PC-9 (cell line): ENCODE data around the gene NEU1. TPM values are rescaled to one million over a fixed set of nuclear protein-coding genes. Genes with fewer than 3 reads are reported as not detected.
A peak's percentile ranks its signal among the peaks of the same experiment; 100 is the strongest.
"Not testable (repeated sequence)": the region's sequence is repeated elsewhere in the genome, so short reads cannot be mapped to it uniquely, and the experiment has no call there.

ENCODE experiments used
- BruUV-seq: library from RNA; stranded (reverse); fragments of 400-500 nt; replicated peaks from 2 replicates; lab custom pipeline; 2021; lab: Mats Ljungman, UMichigan
- CTCF ChIA-PET: fragments of 300-600 bp; sonication (Branson Sonifier 250); formaldehyde crosslinking; loops from one replicate; lab custom pipeline; 2022; ENCODE audit warnings: antibody characterized with exemption; lab: Charles Lee
- POLR2A ChIA-PET: fragments of 300-600 bp; sonication (Branson Sonifier 250); formaldehyde crosslinking; loops from one replicate; lab custom pipeline; 2022; ENCODE audit warnings: antibody characterized with exemption; ENCODE audit not compliant: unreplicated experiment; lab: Charles Lee
- DNase-seq, 2 experiments: peaks; one replicate each; pipeline versions ENCODE4 v3.0.0 to v3.0.0-alpha.2; 2015 to 2022; ENCODE audit warnings: mixed read lengths in 1 of 2
- H2AFZ ChIP-seq: fragments of 200-600 bp; sonication (generic); 2 replicates; pipeline ENCODE4 v1.8.1; 2017; ENCODE audit warnings: antibody characterized with exemption
- H3F3A ChIP-seq: fragments of 200-600 bp; sonication (generic); 2 replicates; pipeline ENCODE4 v1.8.1; 2017; ENCODE audit warnings: antibody characterized with exemption, mild to moderate bottlenecking, low read depth; ENCODE audit not compliant: insufficient read depth
- H3K27ac ChIP-seq: fragments of 200-600 bp; sonication (generic); 2 replicates; pipeline ENCODE4 v1.6.1; 2016; ENCODE audit warnings: mixed run types
- H3K27me3 ChIP-seq: fragments of 200-600 bp; sonication (generic); 2 replicates; pipeline ENCODE4 v1.6.1; 2016; ENCODE audit warnings: low read depth, mixed run types; ENCODE audit not compliant: insufficient read depth
- H3K36me3 ChIP-seq: fragments of 200-600 bp; sonication (generic); 2 replicates; pipeline ENCODE4 v1.6.1; 2016; ENCODE audit warnings: low read depth, mixed run types
- H3K4me1 ChIP-seq: fragments of 200-600 bp; sonication (generic); replicated peaks from 2 replicates; pipeline ENCODE4 v1.6.1; 2016; ENCODE audit warnings: mixed run types; ENCODE audit not compliant: insufficient read depth
- H3K4me2 ChIP-seq: fragments of 200-600 bp; sonication (generic); 2 replicates; pipeline ENCODE4 v1.6.1; 2017; ENCODE audit warnings: mixed run types
- H3K4me3 ChIP-seq: fragments of 200-600 bp; sonication (generic); 2 replicates; pipeline ENCODE4 v1.6.1; 2016; ENCODE audit warnings: mixed run types
- H3K79me2 ChIP-seq: fragments of 200-600 bp; sonication (generic); 2 replicates; pipeline ENCODE4 v1.6.1; 2017; ENCODE audit warnings: low read depth, mixed run types
- H3K9me2 ChIP-seq: fragments of 200-600 bp; sonication (generic); 2 replicates; pipeline ENCODE4 v1.8.1; 2017; ENCODE audit warnings: mild to moderate bottlenecking; ENCODE audit not compliant: insufficient read depth
- H3K9me3 ChIP-seq: fragments of 200-600 bp; sonication (generic); 2 replicates; pipeline ENCODE4 v1.8.1; 2016; ENCODE audit warnings: low read depth; ENCODE audit not compliant: insufficient read depth
- H4K20me1 ChIP-seq: fragments of 200-600 bp; sonication (generic); 2 replicates; pipeline ENCODE4 v1.8.1; 2017; ENCODE audit not compliant: insufficient read depth
- CTCF ChIP-seq: fragments of 200-600 bp; sonication (generic); conservative IDR thresholded peaks from 2 replicates; pipeline ENCODE4 v1.6.1; 2017; ENCODE audit warnings: mixed run types, antibody characterized with exemption, mild to moderate bottlenecking, moderate library complexity
- EZH2 ChIP-seq: fragments of 200-600 bp; sonication (generic); IDR thresholded peaks from 2 replicates; pipeline ENCODE4 v1.8.0; 2017; ENCODE audit warnings: antibody characterized with exemption, low read depth
- intact Hi-C: fragments of 100-400 bp; cut with micrococcal nuclease; formaldehyde crosslinking; loops from one replicate; pipeline ENCODE4 v1.10.0; 2022; ENCODE audit not compliant: unreplicated experiment
- total RNA-seq: library from RNA; stranded (reverse); gene quantifications from 2 replicates; pipeline ENCODE4 v1.2.3, GENCODE V29; 2021

The NEU1 gene
- total RNA-seq, 1 experiment from 2014 or later = 23.4 TPM

GRCh38 chr6:31842053-31842452 lies 20.6 kb downstream of the NEU1 start:
- Histone ChIP-seq H3K79me2 (peaks cover 22% of the 10 kb centered on the region), H3K27me3 (no peaks in the 10 kb centered on the region), H3K9me2 (no peaks in the 10 kb centered on the region), H3K4me3 (no peak overlapping the region), H3K27ac (no peak overlapping the region), H2AFZ (no peak overlapping the region), H3K4me2 (no peak overlapping the region), H3K9me3 (no peaks in the 10 kb centered on the region), H4K20me1 (peaks cover 37% of the 10 kb centered on the region), H3F3A (peaks cover 62% of the 10 kb centered on the region), H3K36me3 (peaks cover 35% of the 10 kb centered on the region), H3K4me1 (peaks cover 14% of the 10 kb centered on the region)
- ChIA-PET POLR2A (no interaction called here), CTCF (no interaction called here)
- no TSS peak for BruUV-seq
- no peak for DNase-seq
- intact Hi-C loops = no loop called here
- TF ChIP-seq CTCF = no peak
- TF ChIP-seq EZH2 = no peak

GRCh38 chr6:31839779-31840126 lies 22.9 kb downstream of the NEU1 start:
- H2AFZ ChIP-seq, H3K4me2 ChIP-seq, BruUV-seq, CTCF ChIA-PET, intact Hi-C loops, H3K9me2 ChIP-seq, H3K4me3 ChIP-seq, H3K27ac ChIP-seq, DNase-seq, H3K27me3 ChIP-seq, H3K9me3 ChIP-seq: not testable (repeated sequence)
- Histone ChIP-seq H3K79me2 (peaks cover 45% of the 10 kb centered on the region), H3F3A (peaks cover 80% of the 10 kb centered on the region), H3K36me3 (peaks cover 44% of the 10 kb centered on the region), H4K20me1 (peaks cover 41% of the 10 kb centered on the region), H3K4me1 (peaks cover 19% of the 10 kb centered on the region)
- POLR2A ChIA-PET = interaction anchor here (0.6 to 0.7 kb wide), 3 partner anchors 12 to 67 kb away, joined by 3 to 10 read pairs (median 5); partner anchors contain the start of genes HSPA1A and HSPA1B

GRCh38 chr6:31838968-31839367 lies 23.7 kb downstream of the NEU1 start:
- Histone ChIP-seq H3K36me3 (peaks cover 44% of the 10 kb centered on the region), H3K79me2 (peaks cover 49% of the 10 kb centered on the region), H4K20me1 (peaks cover 41% of the 10 kb centered on the region), H3K9me3 (no peaks in the 10 kb centered on the region), H3K4me1 (peaks cover 22% of the 10 kb centered on the region), H2AFZ (no peak overlapping the region), H3F3A (peaks cover 84% of the 10 kb centered on the region), H3K4me3 (no peak overlapping the region), H3K27ac (no peak overlapping the region), H3K27me3 (no peaks in the 10 kb centered on the region), H3K4me2 (peak overlapping the region; percentile 98), H3K9me2 (no peaks in the 10 kb centered on the region)
- intact Hi-C loops = no loop called here
- BruUV-seq = no TSS peak
- CTCF ChIA-PET = interaction anchor here (0.6 kb wide), 1 partner anchor 101 kb away, joined by 5 read pairs; no protein-coding TSS in a partner anchor
- DNase-seq = no peak
- POLR2A ChIA-PET = no interaction called here
- TF ChIP-seq CTCF = no peak
- TF ChIP-seq EZH2 = no peak

GRCh38 chr6:31838114-31838553 lies 24.5 kb downstream of the NEU1 start:
- CTCF ChIA-PET = interaction anchor here (0.6 kb wide), 1 partner anchor 164 kb away, joined by 4 read pairs; no protein-coding TSS in a partner anchor
- H3K79me2 ChIP-seq = peaks cover 57% of the 10 kb centered on the region
- peak overlapping the region; percentile 94; the same call in 1 of the 2 replicates for H3K4me3 ChIP-seq
- H3K27me3 ChIP-seq, POLR2A ChIA-PET, H2AFZ ChIP-seq, H3K9me3 ChIP-seq, BruUV-seq, DNase-seq, intact Hi-C loops, H3K27ac ChIP-seq, H3K9me2 ChIP-seq: not testable (repeated sequence)
- H3K4me2 ChIP-seq = peak overlapping the region; percentile 98
- H3K36me3 ChIP-seq = peaks cover 44% of the 10 kb centered on the region
- H4K20me1 ChIP-seq = peaks cover 41% of the 10 kb centered on the region
- peaks cover 27% of the 10 kb centered on the region for H3K4me1 ChIP-seq
- H3F3A ChIP-seq = peaks cover 90% of the 10 kb centered on the region
